OCI-LY7 (cell line): ENCODE results near the gene TTI1. TPM values are rescaled to one million over a fixed set of nuclear protein-coding genes. Genes with fewer than 3 reads are reported as not detected.

ENCODE experiments used
- BruUV-seq: library from RNA; stranded (reverse); fragments of 400-500 nt; replicated peaks from 2 replicates; lab custom pipeline; 2021; lab: Mats Ljungman, UMichigan
- CTCF ChIA-PET: fragments of 300-600 bp; sonication (Branson Sonifier 250); formaldehyde crosslinking; loops from one replicate; lab custom pipeline; 2022; ENCODE audit warnings: antibody characterized with exemption; ENCODE audit not compliant: unreplicated experiment; lab: Charles Lee
- POLR2A ChIA-PET: fragments of 300-600 bp; sonication (Branson Sonifier 250); formaldehyde crosslinking; loops from one replicate; lab custom pipeline; 2022; ENCODE audit warnings: antibody characterized with exemption; lab: Charles Lee
- DNase-seq: peaks from one replicate; pipeline ENCODE4 v3.0.0-alpha.2; 2015; ENCODE audit warnings: low spot score
- H2AFZ ChIP-seq: fragments of 200-600 bp; sonication (generic), shearing (Covaris generic); 2 replicates; pipeline ENCODE4 v1.6.1; 2014; ENCODE audit warnings: mild to moderate bottlenecking, antibody characterized with exemption, low read length, moderate library complexity
- H3K27ac ChIP-seq: fragments of 200-600 bp; sonication (generic); 2 replicates; pipeline ENCODE4 v1.5.1; 2014; ENCODE audit warnings: mixed run types, low read depth, mild to moderate bottlenecking, moderate library complexity, low read length, inconsistent platforms; ENCODE audit not compliant: poor library complexity, severe bottlenecking
- H3K36me3 ChIP-seq: fragments of 200-600 bp; sonication (generic); 2 replicates; pipeline ENCODE4 v1.6.1; 2014; ENCODE audit warnings: mild to moderate bottlenecking, antibody characterized with exemption, low read length, moderate library complexity, mixed read lengths; ENCODE audit not compliant: insufficient read depth
- H3K4me1 ChIP-seq: fragments of 200-600 bp; sonication (generic); 2 replicates; pipeline ENCODE4 v1.5.1; 2014; ENCODE audit warnings: mild to moderate bottlenecking, low read length; ENCODE audit not compliant: insufficient read depth, poor library complexity, severe bottlenecking
- H3K4me2 ChIP-seq: fragments of 200-600 bp; sonication (generic); 2 replicates; pipeline ENCODE4 v1.6.1; 2014; ENCODE audit warnings: mild to moderate bottlenecking, low read length
- H3K4me3 ChIP-seq: fragments of 200-600 bp; sonication (generic); 2 replicates; pipeline ENCODE4 v1.5.1; 2014; ENCODE audit warnings: mild to moderate bottlenecking, low read depth, low read length; ENCODE audit not compliant: poor library complexity, severe bottlenecking
- H3K79me2 ChIP-seq: fragments of 200-600 bp; sonication (generic); 2 replicates; pipeline ENCODE4 v1.6.1; 2016; ENCODE audit warnings: low read depth, mild to moderate bottlenecking, low read length, moderate library complexity, mixed read lengths; ENCODE audit not compliant: insufficient read depth
- H3K9me2 ChIP-seq: fragments of 200-600 bp; sonication (generic); 2 replicates; pipeline ENCODE4 v1.6.1; 2016; ENCODE audit warnings: mild to moderate bottlenecking, low read length, mixed read lengths; ENCODE audit not compliant: insufficient read depth
- H3K9me3 ChIP-seq: fragments of 200-600 bp; sonication (generic); 2 replicates; pipeline ENCODE4 v1.6.1; 2014; ENCODE audit warnings: mild to moderate bottlenecking, mixed run types, low read length, mixed read lengths
- H4K20me1 ChIP-seq: fragments of 200-600 bp; sonication (generic); 2 replicates; pipeline ENCODE4 v1.6.1; 2014; ENCODE audit warnings: mild to moderate bottlenecking, antibody characterized with exemption, low read length, moderate library complexity, mixed read lengths; ENCODE audit not compliant: insufficient read depth
- EZH2phosphoT487 ChIP-seq: fragments of 200-600 bp; sonication (generic); IDR thresholded peaks from 2 replicates; pipeline ENCODE4 v1.6.1; 2018; ENCODE audit warnings: low read depth, borderline replicate concordance, mild to moderate bottlenecking, mixed run types, antibody characterized with exemption, low read length, moderate library complexity, mixed read lengths
- intact Hi-C: fragments of 100-400 bp; cut with micrococcal nuclease; formaldehyde crosslinking; loops from one replicate; pipeline ENCODE4 v1.10.0; 2022; ENCODE audit not compliant: unreplicated experiment
- total RNA-seq, 2 experiments: library from RNA; depleted of rRNA in 1 of 2; stranded (reverse); fragments of >200 nt in 1 of 2; shearing (Covaris generic) in 1 of 2; gene quantifications; 2 replicates each; pipeline ENCODE4 v1.2.3, GENCODE V29; 2014 to 2022
- TF ChIP-seq, protein P1 (sequence below): fragments of 200-600 bp; sonication (generic); conservative IDR thresholded peaks from 2 replicates; pipeline ENCODE4 v1.5.1; 2014; ENCODE audit warnings: mild to moderate bottlenecking, antibody characterized with exemption, low read length, moderate library complexity, mixed read lengths

Gene TTI1
- total RNA-seq, 2 experiments from 2014 or later: 22.4 to 28.7 TPM

DNA sequence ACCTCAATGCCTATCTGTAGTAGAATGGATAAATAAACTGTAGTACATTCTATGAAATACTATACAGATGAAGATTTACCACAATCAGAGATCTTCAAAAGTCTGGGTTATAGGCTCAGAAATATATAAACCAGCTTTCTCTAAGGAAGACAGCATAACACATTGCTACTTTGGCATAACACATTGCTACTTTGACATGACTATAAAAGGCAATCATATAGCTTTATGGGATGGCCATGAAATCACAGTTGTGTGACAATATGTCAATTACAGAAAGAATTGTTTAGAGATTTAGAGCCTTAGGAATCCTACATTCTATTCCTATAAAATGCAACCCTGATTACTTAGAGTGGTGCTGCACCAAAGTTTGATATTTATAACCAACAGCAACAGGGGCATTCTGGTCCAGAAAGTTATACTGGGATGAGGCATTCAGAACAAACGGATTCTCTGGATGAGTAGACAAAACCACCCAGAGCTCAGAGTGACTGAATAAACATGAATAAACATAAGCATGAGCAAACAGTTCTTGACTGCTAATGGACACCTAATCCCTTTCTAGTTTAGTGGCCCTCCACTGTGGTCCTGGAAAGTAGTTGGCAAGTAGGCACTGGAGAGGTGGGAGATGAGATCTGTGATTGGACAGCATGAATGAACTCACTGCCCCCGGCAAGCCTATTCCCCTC lies 12.0 kb downstream of the TTI1 start:
- Histone ChIP-seq H3K36me3 (peaks cover 56% of the 10 kb centered on the region), H3K9me3 (peaks cover 31% of the 10 kb centered on the region), H3K27ac (no peak overlapping the region), H4K20me1 (no peaks in the 10 kb centered on the region), H3K4me3 (no peak overlapping the region), H3K4me2 (no peak overlapping the region), H2AFZ (no peak overlapping the region), H3K79me2 (peaks cover 57% of the 10 kb centered on the region; the same call in 1 of the 2 replicates), H3K4me1 (peaks cover 9% of the 10 kb centered on the region), H3K9me2 (no peaks in the 10 kb centered on the region)
- TF ChIP-seq, protein P1, sequence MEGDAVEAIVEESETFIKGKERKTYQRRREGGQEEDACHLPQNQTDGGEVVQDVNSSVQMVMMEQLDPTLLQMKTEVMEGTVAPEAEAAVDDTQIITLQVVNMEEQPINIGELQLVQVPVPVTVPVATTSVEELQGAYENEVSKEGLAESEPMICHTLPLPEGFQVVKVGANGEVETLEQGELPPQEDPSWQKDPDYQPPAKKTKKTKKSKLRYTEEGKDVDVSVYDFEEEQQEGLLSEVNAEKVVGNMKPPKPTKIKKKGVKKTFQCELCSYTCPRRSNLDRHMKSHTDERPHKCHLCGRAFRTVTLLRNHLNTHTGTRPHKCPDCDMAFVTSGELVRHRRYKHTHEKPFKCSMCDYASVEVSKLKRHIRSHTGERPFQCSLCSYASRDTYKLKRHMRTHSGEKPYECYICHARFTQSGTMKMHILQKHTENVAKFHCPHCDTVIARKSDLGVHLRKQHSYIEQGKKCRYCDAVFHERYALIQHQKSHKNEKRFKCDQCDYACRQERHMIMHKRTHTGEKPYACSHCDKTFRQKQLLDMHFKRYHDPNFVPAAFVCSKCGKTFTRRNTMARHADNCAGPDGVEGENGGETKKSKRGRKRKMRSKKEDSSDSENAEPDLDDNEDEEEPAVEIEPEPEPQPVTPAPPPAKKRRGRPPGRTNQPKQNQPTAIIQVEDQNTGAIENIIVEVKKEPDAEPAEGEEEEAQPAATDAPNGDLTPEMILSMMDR: no peak
- TF ChIP-seq EZH2phosphoT487: no peak
- BruUV-seq: no TSS peak
- no peak for DNase-seq
- intact Hi-C loops: no loop called here
- CTCF ChIA-PET: interaction anchor here (0.6 kb wide), 1 partner anchor 125 kb away, joined by 8 read pairs; no protein-coding TSS in a partner anchor
- POLR2A ChIA-PET: interaction anchor here (1.3 kb wide), 1 partner anchor 13 kb away, joined by 4 read pairs; no protein-coding TSS in a partner anchor

DNA sequence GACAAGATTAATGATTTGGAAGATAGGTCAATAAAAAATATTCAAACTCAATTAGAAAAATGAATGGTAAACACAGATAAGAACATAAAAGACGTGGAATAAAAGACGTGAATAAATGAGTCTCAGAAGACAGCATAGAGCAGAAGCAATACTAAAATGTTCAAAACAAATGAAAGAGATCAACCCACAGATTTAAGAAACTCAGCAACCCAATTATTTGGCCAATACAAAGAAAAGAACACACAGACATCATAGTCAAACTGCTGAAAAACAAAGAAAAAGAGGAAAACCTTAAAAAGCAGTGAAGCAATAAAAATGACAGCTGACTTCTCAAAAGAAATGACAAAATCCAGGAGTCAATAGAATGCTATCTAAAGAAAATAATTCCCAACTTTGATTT lies 14.9 kb downstream of the TTI1 start:
- Histone ChIP-seq H3K9me3 (peaks cover 31% of the 10 kb centered on the region), H3K79me2 (peaks cover 30% of the 10 kb centered on the region; the same call in 1 of the 2 replicates), H3K36me3 (peaks cover 63% of the 10 kb centered on the region), H4K20me1 (no peaks in the 10 kb centered on the region), H3K4me2 (no peak overlapping the region), H3K27ac (no peak overlapping the region), H2AFZ (no peak overlapping the region), H3K4me3 (no peak overlapping the region), H3K4me1 (no peaks in the 10 kb centered on the region), H3K9me2 (no peaks in the 10 kb centered on the region)
- intact Hi-C loops: no loop called here
- DNase-seq: no peak
- no peak for TF ChIP-seq EZH2phosphoT487
- TF ChIP-seq, protein P1: no peak
- BruUV-seq: no TSS peak
- ChIA-PET CTCF (no interaction called here), POLR2A (no interaction called here)

DNA sequence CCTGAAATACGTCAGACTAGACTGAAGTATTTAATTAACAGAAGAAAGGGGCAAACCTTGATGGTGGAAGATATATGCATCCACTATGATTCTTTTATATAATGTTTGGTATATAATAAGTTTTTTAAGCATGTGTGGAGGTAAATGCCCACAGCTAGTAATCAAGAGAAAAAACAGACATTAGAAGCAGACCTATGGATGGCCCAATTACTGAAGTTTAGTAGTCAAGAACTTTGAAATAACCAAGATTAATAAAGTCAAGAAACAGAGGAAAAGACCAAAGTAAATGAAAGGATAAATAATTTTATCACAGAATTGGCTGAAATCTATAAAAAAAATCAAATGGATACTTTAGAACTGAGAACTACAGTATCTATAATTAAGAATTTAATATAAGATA lies 15.3 kb downstream of the TTI1 start:
- CTCF ChIA-PET: interaction anchor here (0.7 kb wide), 1 partner anchor 18 kb away, joined by 4 read pairs; no protein-coding TSS in a partner anchor
- no peaks in the 10 kb centered on the region for H3K4me1 ChIP-seq
- H4K20me1 ChIP-seq: no peaks in the 10 kb centered on the region
- H3K79me2 ChIP-seq: peaks cover 26% of the 10 kb centered on the region; the same call in 1 of the 2 replicates
- no peak for TF ChIP-seq EZH2phosphoT487
- TF ChIP-seq, protein P1: no peak
- no peak overlapping the region for H3K4me2 ChIP-seq
- no peak for DNase-seq
- no peaks in the 10 kb centered on the region for H3K9me2 ChIP-seq
- no peak overlapping the region for H3K27ac ChIP-seq
- no peak overlapping the region for H2AFZ ChIP-seq
- H3K9me3 ChIP-seq: peaks cover 31% of the 10 kb centered on the region
- POLR2A ChIA-PET: interaction anchor here (0.7 to 2.2 kb wide), 2 partner anchors 10 to 15 kb away, joined by 3 to 9 read pairs; partner anchors contain the start of genes RPRD1B and TTI1
- peaks cover 68% of the 10 kb centered on the region for H3K36me3 ChIP-seq
- intact Hi-C loops: no loop called here
- no TSS peak for BruUV-seq
- no peak overlapping the region for H3K4me3 ChIP-seq
